H9 (cell line): ENCODE results near the gene CEP112. TPM values are rescaled to one million over a fixed set of nuclear protein-coding genes. Genes with fewer than 3 reads are reported as not detected.

Experiments
- DNase-seq: peaks from one replicate; pipeline ENCODE4 v3.0.0-alpha.2; 2017
- H2AFZ ChIP-seq: one replicate; pipeline ENCODE4 v1.6.1; 2013; ENCODE audit warnings: mild to moderate bottlenecking, low read length, control low read depth, moderate library complexity
- H2AK5ac ChIP-seq: 2 replicates; pipeline ENCODE4 v1.6.1; 2013; ENCODE audit warnings: low read length, control low read depth, mixed read lengths; ENCODE audit not compliant: insufficient read length
- H2BK120ac ChIP-seq: one replicate; pipeline ENCODE4 v1.6.1; 2013; ENCODE audit warnings: low read depth, mild to moderate bottlenecking, low read length, control low read depth, inconsistent platforms; ENCODE audit not compliant: poor library complexity, severe bottlenecking
- H2BK12ac ChIP-seq: 2 replicates; pipeline ENCODE4 v1.6.1; 2013; ENCODE audit warnings: low read length, control low read depth, mixed read lengths, low read depth; ENCODE audit not compliant: insufficient read length
- H2BK15ac ChIP-seq: 2 replicates; pipeline ENCODE4 v1.6.1; 2013; ENCODE audit warnings: low read depth, low read length, control low read depth
- H2BK20ac ChIP-seq: one replicate; pipeline ENCODE4 v1.6.1; 2013; ENCODE audit warnings: low read depth, mild to moderate bottlenecking, low read length, control low read depth, inconsistent platforms; ENCODE audit not compliant: poor library complexity, severe bottlenecking
- H2BK5ac ChIP-seq: 2 replicates; pipeline ENCODE4 v1.6.1; 2013; ENCODE audit warnings: low read length, control low read depth, mixed read lengths; ENCODE audit not compliant: insufficient read length
- H3K14ac ChIP-seq: 2 replicates; pipeline ENCODE4 v1.6.1; 2013; ENCODE audit warnings: low read length, control low read depth; ENCODE audit not compliant: insufficient read depth
- H3K18ac ChIP-seq: 2 replicates; pipeline ENCODE4 v1.6.1; 2013; ENCODE audit warnings: low read depth, mild to moderate bottlenecking, mixed read lengths, low read length, control low read depth; ENCODE audit not compliant: insufficient read length
- H3K23ac ChIP-seq: 2 replicates; pipeline ENCODE4 v1.6.1; 2013; ENCODE audit warnings: low read length, control low read depth, mixed read lengths, low read depth; ENCODE audit not compliant: insufficient read length
- H3K23me2 ChIP-seq: 2 replicates; pipeline ENCODE4 v1.6.1; 2013; ENCODE audit warnings: low read depth, mild to moderate bottlenecking, mixed read lengths, low read length, control low read depth; ENCODE audit not compliant: insufficient read length, poor library complexity, severe bottlenecking
- H3K27ac ChIP-seq: 2 replicates; pipeline ENCODE4 v1.5.1; 2013; ENCODE audit warnings: low read length, control low read depth, mixed read lengths, low read depth; ENCODE audit not compliant: insufficient read length
- H3K27me3 ChIP-seq: 2 replicates; pipeline ENCODE4 v1.6.1; 2013; ENCODE audit warnings: low read length, control low read depth, inconsistent platforms; ENCODE audit not compliant: insufficient read depth
- H3K4ac ChIP-seq: 2 replicates; pipeline ENCODE4 v1.6.1; 2013; ENCODE audit warnings: low read depth, mild to moderate bottlenecking, control low read depth, inconsistent platforms, low read length, moderate library complexity
- H3K4me1 ChIP-seq: 2 replicates; pipeline ENCODE4 v1.6.1; 2013; ENCODE audit warnings: low read length, control low read depth, inconsistent platforms; ENCODE audit not compliant: insufficient read depth
- H3K4me2 ChIP-seq: 2 replicates; pipeline ENCODE4 v1.6.1; 2013; ENCODE audit warnings: low read length, control low read depth, mixed read lengths; ENCODE audit not compliant: insufficient read length, insufficient read depth
- H3K56ac ChIP-seq: 2 replicates; pipeline ENCODE4 v1.6.1; 2013; ENCODE audit warnings: low read depth, mild to moderate bottlenecking, mixed read lengths, low read length, control low read depth; ENCODE audit not compliant: insufficient read length
- H3K79me1 ChIP-seq: 2 replicates; pipeline ENCODE4 v1.6.1; 2013; ENCODE audit warnings: low read depth, mild to moderate bottlenecking, moderate library complexity, low read length, control low read depth, inconsistent platforms; ENCODE audit not compliant: insufficient read depth, poor library complexity, severe bottlenecking
- H3K79me2 ChIP-seq: 2 replicates; pipeline ENCODE4 v1.6.1; 2013; ENCODE audit warnings: low read length, control low read depth, inconsistent platforms; ENCODE audit not compliant: insufficient read depth
- H3K9ac ChIP-seq: 2 replicates; pipeline ENCODE4 v1.6.1; 2013; ENCODE audit warnings: low read length, control low read depth, mixed read lengths; ENCODE audit not compliant: insufficient read length; ENCODE audit errors: extremely low read depth
- H3K9me3 ChIP-seq: one replicate; pipeline ENCODE4 v1.6.1; 2013; ENCODE audit warnings: low read depth, low read length, inconsistent platforms; ENCODE audit not compliant: control insufficient read depth
- H3T11ph ChIP-seq: one replicate; pipeline ENCODE4 v1.6.1; 2013; ENCODE audit warnings: mild to moderate bottlenecking, low read length, control low read depth, inconsistent platforms
- H4K20me1 ChIP-seq: one replicate; pipeline ENCODE4 v1.6.1; 2013; ENCODE audit not compliant: control insufficient read depth, insufficient read length, insufficient read depth
- H4K5ac ChIP-seq: 2 replicates; pipeline ENCODE4 v1.6.1; 2013; ENCODE audit warnings: low read depth, mild to moderate bottlenecking, mixed read lengths, low read length, control low read depth; ENCODE audit not compliant: insufficient read length
- H4K8ac ChIP-seq: replicated peaks from 2 replicates; pipeline ENCODE4 v1.6.1; 2013; ENCODE audit warnings: low read length, control low read depth, mixed read lengths, low read depth; ENCODE audit not compliant: insufficient read length
- H4K91ac ChIP-seq: 2 replicates; pipeline ENCODE4 v1.6.1; 2013; ENCODE audit warnings: low read depth, mild to moderate bottlenecking, moderate library complexity, mixed read lengths, low read length, control low read depth; ENCODE audit not compliant: insufficient read length
- H3K27ac Mint-ChIP-seq, 3 experiments: 2 replicates in 2 of 3; 3 replicates in 1 of 3; pipeline ENCODE4 v1.8.0; 2020 to 2021; ENCODE audit warnings: mixed read lengths in 3 of 3, mild to moderate bottlenecking in 1 of 3, moderate library complexity in 1 of 3
- H3K27me3 Mint-ChIP-seq: 2 replicates; pipeline ENCODE4 v1.8.0; 2021; ENCODE audit warnings: low read depth, mild to moderate bottlenecking, moderate library complexity, mixed read lengths
- H3K36me3 Mint-ChIP-seq, 3 experiments: 2 replicates in 2 of 3; 3 replicates in 1 of 3; pipeline ENCODE4 v1.8.0; 2020 to 2021; ENCODE audit warnings: low read depth in 3 of 3, mixed read lengths in 3 of 3; ENCODE audit not compliant: insufficient read depth in 1 of 3
- H3K4me1 Mint-ChIP-seq, 2 experiments: 2 replicates each; pipeline ENCODE4 v1.8.0; 2020; ENCODE audit warnings: mixed read lengths in 2 of 2
- H3K4me3 Mint-ChIP-seq, 2 experiments: 2 replicates in 1 of 2; 3 replicates in 1 of 2; pipeline ENCODE4 v1.8.0; 2020 to 2021; ENCODE audit warnings: mild to moderate bottlenecking in 2 of 2, mixed read lengths in 2 of 2, moderate library complexity in 1 of 2
- H3K9me3 Mint-ChIP-seq, 2 experiments: 2 replicates in 1 of 2; 3 replicates in 1 of 2; pipeline ENCODE4 v1.8.0; 2020; ENCODE audit warnings: mild to moderate bottlenecking in 2 of 2, mixed read lengths in 2 of 2, moderate library complexity in 1 of 2
- CTCF ChIP-seq: fragments of 200-600 bp; sonication (generic); conservative IDR thresholded peaks from 3 replicates; pipeline ENCODE4 v1.8.0; 2021; ENCODE audit warnings: antibody characterized with exemption, mild to moderate bottlenecking
- WGBS: extraction: QIAGEN DNeasy Blood & Tissue Kit; methylation state at CpG from one replicate; pipeline ENCODE4 v1.1.7; 2013; ENCODE audit warnings: missing lambda C conversion rate, low lambda C conversion rate, mixed read lengths; ENCODE audit not compliant: insufficient read length; ENCODE audit errors: extremely low coverage; 5-methylcytosine and 5-hydroxymethylcytosine counted together
- total RNA-seq: library from RNA; stranded (reverse); gene quantifications from 2 replicates; pipeline ENCODE4 v1.2.1, GENCODE V29; 2021

CEP112 gene
- total RNA-seq, 1 experiment from 2014 or later: 5.4 TPM

- Histone ChIP-seq H4K91ac (no peak overlapping the region), H3K9ac (no peak overlapping the region), H3K23ac (no peak overlapping the region), H3K4ac (no peak overlapping the region), H4K8ac (no peak overlapping the region), H3K56ac (no peak overlapping the region), H2BK15ac (no peak overlapping the region), H4K5ac (no peak overlapping the region), H3K27me3 (no peaks in the 10 kb centered on the region), H2BK120ac (no peak overlapping the region), H3K9me3 (no peaks in the 10 kb centered on the region), H2BK5ac (no peak overlapping the region), H3K4me1 (no peaks in the 10 kb centered on the region), H3T11ph (no peak overlapping the region), H3K14ac (no peak overlapping the region), H2BK20ac (no peak overlapping the region), H3K4me2 (no peak overlapping the region), H2BK12ac (no peak overlapping the region), H3K23me2 (no peaks in the 10 kb centered on the region), H2AFZ (no peak overlapping the region), H4K20me1 (no peaks in the 10 kb centered on the region), H3K27ac (no peak overlapping the region), H3K18ac (no peak overlapping the region), H2AK5ac (no peak overlapping the region), H3K79me1 (no peaks in the 10 kb centered on the region), H3K79me2 (no peaks in the 10 kb centered on the region)
- peaks cover under 1% of the 10 kb centered on the region in 2 experiments; a peak in 2 of 5 replicates for H3K9me3 Mint-ChIP-seq
- TF ChIP-seq CTCF: no peak
- H3K36me3 Mint-ChIP-seq: peaks cover 2 to 4% (median 3%) of the 10 kb centered on the region in 3 experiments; a peak in 3 of 7 replicates
- no peak overlapping the region for H3K27ac Mint-ChIP-seq
- no peaks in the 10 kb centered on the region for H3K27me3 Mint-ChIP-seq
- no peak for DNase-seq
- no peak overlapping the region for H3K4me3 Mint-ChIP-seq
- peaks cover 3 to 4% of the 10 kb centered on the region in 2 experiments; a peak in 2 of 4 replicates for H3K4me1 Mint-ChIP-seq
- WGBS: no CpG with 5 or more reads among the region's 4 CpGs
Observed at GRCh38 chr17:66056148-66056547, 135.8 kb downstream of the CEP112 start.
